Esophagus (tissue), 2 donors: ENCODE measurements around the gene RABL3. TPM values are rescaled to one million over a fixed set of nuclear protein-coding genes. Genes with fewer than 3 reads are reported as not detected.
"Not testable (repeated sequence)": the region's sequence is repeated elsewhere in the genome, so short reads cannot be mapped to it uniquely, and the experiment has no call there.

Experiments used
- H3K27ac ChIP-seq, 2 donors: one replicate each; pipeline ENCODE4 v1.5.1; 2013; ENCODE audit warnings: low read depth in 2 of 2, mild to moderate bottlenecking in 2 of 2, inconsistent platforms in 1 of 2, low read length in 1 of 2, moderate library complexity in 1 of 2
- H3K27me3 ChIP-seq, 2 donors: one replicate each; pipeline ENCODE4 v1.6.1; 2013; ENCODE audit warnings: low read length in 2 of 2, control low read depth in 1 of 2, mild to moderate bottlenecking in 1 of 2; ENCODE audit not compliant: insufficient read depth in 2 of 2, control insufficient read depth in 1 of 2
- H3K36me3 ChIP-seq, 2 donors: one replicate each; pipeline ENCODE4 v1.6.1; 2013; ENCODE audit warnings: low read length in 1 of 2; ENCODE audit not compliant: control insufficient read depth in 2 of 2, insufficient read depth in 2 of 2
- H3K4me1 ChIP-seq, 2 donors: one replicate each; pipeline ENCODE4 v1.6.1; 2013; ENCODE audit warnings: low read length in 1 of 2; ENCODE audit not compliant: control insufficient read depth in 2 of 2, insufficient read depth in 2 of 2
- H3K4me3 ChIP-seq, 2 donors: one replicate each; pipeline ENCODE4 v1.5.1; 2013; ENCODE audit warnings: low read length in 2 of 2, mild to moderate bottlenecking in 2 of 2, low read depth in 1 of 2, moderate library complexity in 1 of 2
- H3K9me3 ChIP-seq, 2 donors: one replicate each; pipeline ENCODE4 v1.6.1; 2013; ENCODE audit warnings: mild to moderate bottlenecking in 2 of 2, low read depth in 1 of 2, low read length in 1 of 2, moderate library complexity in 1 of 2; ENCODE audit not compliant: control insufficient read depth in 2 of 2, insufficient read depth in 1 of 2
- WGBS, 2 donors: extraction: QIAGEN DNeasy Blood & Tissue Kit; methylation state at CpG; one replicate each; pipeline ENCODE4 v1.1.7; 2013; 5-methylcytosine and 5-hydroxymethylcytosine counted together
- polyA plus RNA-seq, 2 donors: library from polyadenylated mRNA; stranded (reverse); fragments of 200-250 nt; gene quantifications; one replicate each; pipeline ENCODE4 v1.2.3, GENCODE V29; 2013
- donor health status: healthy with polysubstance abuse.
- donor health status: Bipolar disorder and iron deficiency.

RABL3 gene
- polyA plus RNA-seq, 2 donors, result 2.8 to 8.2 TPM

DNA sequence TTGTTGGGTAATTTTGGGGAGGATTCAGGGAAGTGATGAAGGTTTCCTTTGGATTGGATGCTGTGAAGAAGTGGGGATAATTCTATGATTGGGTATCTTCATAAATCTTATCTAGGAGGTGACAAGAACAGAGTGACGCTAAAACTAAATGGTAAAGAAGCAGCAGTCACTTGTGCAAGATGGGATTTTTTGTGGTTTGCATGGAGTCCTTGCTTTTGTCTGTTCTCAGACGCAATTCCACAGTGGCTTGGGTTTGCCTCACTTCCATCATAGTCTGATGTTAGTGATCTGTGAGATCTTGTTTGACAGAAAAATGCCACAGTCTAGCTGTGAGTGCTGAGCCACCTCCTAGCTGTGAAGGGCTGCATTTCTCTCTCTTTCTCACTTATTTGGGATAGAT is 27.1 kb upstream of the RABL3 start:
- H3K36me3 ChIP-seq, result peaks cover 0 to 3% of the 10 kb centered on the region in 2 donors
- 94 to 96% methylated on average over 2 of the region's 2 CpGs for WGBS, 2 donors
- no peaks in the 10 kb centered on the region for H3K9me3 ChIP-seq
- H3K4me3 ChIP-seq, result no peak overlapping the region
- H3K4me1 ChIP-seq, result no peaks in the 10 kb centered on the region
- H3K27ac ChIP-seq, result no peak overlapping the region
- no peaks in the 10 kb centered on the region for H3K27me3 ChIP-seq

DNA sequence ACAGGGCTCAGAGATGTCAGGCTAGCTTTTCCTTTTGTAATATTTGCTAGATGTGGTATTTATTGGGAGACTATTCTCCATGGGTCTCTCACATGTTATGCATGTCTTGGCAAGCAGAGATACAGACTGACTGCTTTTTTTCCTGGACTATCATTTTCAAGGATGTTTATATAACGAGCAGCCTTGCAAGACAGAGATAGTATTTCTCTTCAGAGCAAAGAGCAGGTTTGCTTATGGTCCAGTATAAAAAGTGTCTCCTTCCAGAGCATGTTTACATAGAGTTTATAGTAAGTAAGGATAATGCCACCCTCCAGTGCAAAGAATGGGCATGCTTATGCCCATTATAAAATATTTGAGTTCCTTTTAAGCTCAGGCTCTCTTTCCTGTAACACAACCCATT is 24.8 kb upstream of the RABL3 start:
- Histone ChIP-seq H3K27me3 (no peaks in the 10 kb centered on the region), H3K4me1 (no peaks in the 10 kb centered on the region), H3K27ac (no peak overlapping the region), H3K4me3 (no peak overlapping the region), H3K36me3 (peaks cover 0 to 3% of the 10 kb centered on the region in 2 donors), H3K9me3 (no peaks in the 10 kb centered on the region)
- 33 to 60% methylated on average over 1 of the region's 1 CpG for WGBS, 2 donors

DNA sequence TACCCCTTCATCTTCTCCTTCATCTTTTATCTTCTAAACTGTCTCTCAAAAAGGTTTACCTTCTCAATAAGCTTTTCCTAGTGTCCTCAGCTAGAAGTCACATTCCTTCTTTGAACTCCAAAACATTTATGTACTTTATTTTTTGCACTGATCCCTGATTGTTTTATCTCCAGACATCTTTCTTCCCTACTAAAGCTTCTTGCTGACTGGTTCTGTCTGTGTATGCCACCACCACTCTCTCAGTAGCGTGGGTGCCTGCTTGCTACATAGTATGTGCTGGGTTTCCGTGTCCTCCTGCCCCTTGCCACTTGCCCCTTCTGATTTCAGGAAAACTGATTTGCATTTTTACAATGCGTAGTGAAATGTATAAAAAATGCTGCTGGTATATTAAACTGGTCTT is 24.3 kb upstream of the RABL3 start:
- H3K4me1 ChIP-seq, result no peaks in the 10 kb centered on the region
- H3K27ac ChIP-seq, result no peak overlapping the region
- H3K4me3 ChIP-seq, result no peak overlapping the region
- H3K9me3 ChIP-seq, result no peaks in the 10 kb centered on the region
- no peaks in the 10 kb centered on the region for H3K27me3 ChIP-seq
- H3K36me3 ChIP-seq, result peaks cover 0 to 3% of the 10 kb centered on the region in 2 donors
- WGBS, 2 donors, result 90 to 91% methylated on average over 3 of the region's 3 CpGs

DNA sequence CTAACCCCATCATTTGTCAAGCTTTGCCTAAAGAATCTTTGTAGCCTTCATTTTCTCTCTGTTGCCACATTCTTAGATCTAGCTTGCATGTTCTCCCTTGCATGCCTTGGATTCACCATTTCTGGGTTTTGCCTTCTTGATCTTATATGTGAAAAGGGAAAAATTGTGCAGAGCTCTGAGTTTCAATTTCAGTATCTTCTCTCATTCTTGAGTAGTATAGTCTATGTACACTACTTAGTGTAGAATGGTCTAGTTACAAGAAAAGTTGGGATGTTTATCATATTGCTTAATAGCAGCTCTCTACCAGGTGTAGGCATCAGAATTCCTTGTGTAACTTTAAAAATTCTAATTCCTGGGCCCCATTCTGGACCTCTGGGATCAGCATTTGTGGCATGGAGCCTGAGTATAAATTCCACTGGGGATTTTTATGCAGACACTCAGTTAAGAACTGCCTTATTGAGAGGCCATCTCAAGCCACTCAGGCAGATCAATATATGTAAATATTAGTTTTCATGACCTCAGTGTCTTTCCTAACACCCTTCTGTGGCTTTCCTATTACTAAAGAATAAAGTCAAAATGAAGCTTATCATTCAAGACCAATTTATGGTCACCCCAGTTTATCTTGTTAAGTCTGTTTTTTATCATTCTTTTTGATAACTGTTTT is 23.6 kb upstream of the RABL3 start:
- Histone ChIP-seq H3K4me1 (no peaks in the 10 kb centered on the region), H3K4me3 (no peak overlapping the region), H3K36me3 (peaks cover 0 to 3% of the 10 kb centered on the region in 2 donors), H3K27ac (no peak overlapping the region), H3K27me3 (no peaks in the 10 kb centered on the region), H3K9me3 (no peaks in the 10 kb centered on the region)

DNA sequence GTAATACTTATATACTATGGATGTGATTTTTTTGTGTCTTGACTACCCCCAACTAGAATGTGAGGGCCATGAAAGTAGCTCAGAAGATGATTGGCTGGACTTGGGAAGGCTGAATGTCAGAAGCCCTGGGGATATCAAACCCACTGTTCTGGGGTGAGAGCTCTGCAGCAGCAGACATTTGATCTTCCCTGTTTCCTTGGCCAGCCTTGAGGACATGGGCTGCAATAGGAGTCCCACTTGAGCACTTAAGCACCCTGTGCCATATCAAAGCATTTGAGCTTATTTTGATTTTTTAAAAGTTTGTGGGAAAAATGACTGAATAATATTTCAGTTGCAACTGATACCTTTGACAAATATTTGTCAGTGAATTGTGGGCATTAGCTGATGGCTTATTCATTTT is 21.9 kb upstream of the RABL3 start:
- H3K27me3 ChIP-seq, result no peaks in the 10 kb centered on the region
- no peaks in the 10 kb centered on the region for H3K4me1 ChIP-seq

DNA sequence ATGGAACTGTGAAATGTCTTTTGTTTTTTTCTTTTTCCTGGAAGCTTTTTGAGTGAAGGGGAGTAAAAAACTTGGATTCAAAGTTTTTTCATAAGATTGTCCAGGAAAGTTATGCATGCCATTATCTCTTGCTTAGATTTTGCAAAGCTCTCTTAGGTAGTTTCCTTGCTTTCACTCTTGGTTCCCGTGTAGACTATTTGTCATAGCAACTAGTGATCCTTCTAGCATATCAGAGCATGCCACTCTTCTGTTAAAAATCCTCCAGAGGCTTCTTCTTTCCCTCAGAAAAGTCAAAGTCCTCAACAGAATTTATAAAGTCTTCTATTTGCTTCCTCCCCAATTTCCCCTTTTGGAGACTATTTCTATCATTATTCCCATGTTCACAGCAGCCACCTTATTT is 21.3 kb upstream of the RABL3 start:
- Histone ChIP-seq H3K9me3 (no peaks in the 10 kb centered on the region), H3K4me1 (no peaks in the 10 kb centered on the region), H3K27me3 (no peaks in the 10 kb centered on the region), H3K36me3 (no peaks in the 10 kb centered on the region), H3K4me3 (no peak overlapping the region), H3K27ac (no peak overlapping the region)
- 44 to 63% methylated on average over 1 of the region's 1 CpG for WGBS, 2 donors

More for the DNA sequence above, 21.9 kb upstream of the RABL3 start:
- no peaks in the 10 kb centered on the region for H3K36me3 ChIP-seq
- no peak overlapping the region for H3K4me3 ChIP-seq
- no peak overlapping the region for H3K27ac ChIP-seq
- H3K9me3 ChIP-seq, result no peaks in the 10 kb centered on the region

DNA sequence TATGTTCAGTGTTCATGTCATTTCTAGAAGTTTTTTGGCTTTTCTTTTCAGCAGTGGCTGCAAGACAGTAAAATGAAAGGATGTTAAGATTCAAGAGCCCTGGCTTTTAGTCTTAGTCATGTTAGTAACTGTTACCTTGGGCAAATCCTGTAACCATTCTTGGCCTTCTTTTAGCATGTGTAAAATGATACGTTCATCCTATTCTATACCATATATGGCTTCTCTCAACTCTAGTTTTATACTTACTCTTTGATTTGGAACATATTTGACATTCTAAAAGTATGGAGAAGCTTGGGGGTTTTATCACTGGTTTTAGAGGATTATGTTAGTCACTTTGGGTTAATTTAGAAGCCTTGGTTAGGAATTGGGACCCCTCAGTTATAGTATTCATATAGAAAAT is 20.3 kb upstream of the RABL3 start:
- WGBS, 2 donors, result 66 to 88% methylated on average over 1 of the region's 1 CpG

DNA sequence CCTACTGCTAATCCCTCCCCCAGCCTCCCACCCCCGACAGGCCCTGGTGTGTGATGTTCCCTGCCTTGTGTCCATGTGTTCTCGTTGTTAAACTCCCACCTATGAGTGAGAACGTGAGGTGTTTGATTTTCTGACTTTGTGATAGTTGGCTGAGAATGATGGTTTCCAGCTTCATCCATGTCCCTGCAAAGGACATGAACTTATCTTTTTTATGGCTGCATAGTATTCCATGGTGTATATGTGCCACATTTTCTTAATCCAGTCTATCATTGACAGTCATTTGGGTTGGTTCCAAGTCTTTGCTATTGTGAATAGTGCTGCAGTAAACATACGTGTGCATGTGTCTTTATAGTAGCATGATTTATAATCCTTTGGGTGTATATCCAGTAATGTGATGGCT is 16.2 kb upstream of the RABL3 start:
- not testable (repeated sequence) for H3K36me3 ChIP-seq, H3K27ac ChIP-seq, H3K27me3 ChIP-seq, H3K9me3 ChIP-seq, H3K4me1 ChIP-seq, H3K4me3 ChIP-seq
- WGBS, 2 donors, result 85 to 91% methylated on average over 4 of the region's 4 CpGs

More for the DNA sequence above, 20.3 kb upstream of the RABL3 start:
- H3K4me3 ChIP-seq, result no peak overlapping the region
- H3K9me3 ChIP-seq, result no peaks in the 10 kb centered on the region
- no peaks in the 10 kb centered on the region for H3K27me3 ChIP-seq
- H3K36me3 ChIP-seq, result no peaks in the 10 kb centered on the region
- H3K4me1 ChIP-seq, result no peaks in the 10 kb centered on the region
- H3K27ac ChIP-seq, result no peak overlapping the region

DNA sequence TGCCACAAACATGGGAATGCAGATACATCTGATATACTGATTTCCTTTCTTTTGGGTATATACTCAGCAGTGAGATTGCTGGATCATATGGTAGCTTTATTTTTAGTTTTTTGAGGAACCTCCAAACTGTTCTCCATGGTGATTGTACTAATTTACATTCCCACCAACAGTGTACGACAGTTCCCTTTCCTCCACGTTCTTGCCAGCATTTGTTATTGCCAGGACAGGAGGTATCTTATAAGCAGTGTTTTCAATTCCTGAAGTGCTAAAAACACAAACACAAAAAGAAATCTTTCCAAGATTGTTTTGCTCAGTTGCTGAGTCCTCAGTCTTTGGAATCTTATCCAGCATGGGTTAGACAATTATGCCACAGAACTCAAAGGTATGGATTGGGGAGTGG is 13.7 kb upstream of the RABL3 start:
- Histone ChIP-seq H3K36me3 (no peaks in the 10 kb centered on the region), H3K4me3 (no peak overlapping the region), H3K4me1 (no peaks in the 10 kb centered on the region), H3K27me3 (no peaks in the 10 kb centered on the region), H3K9me3 (no peaks in the 10 kb centered on the region), H3K27ac (no peak overlapping the region)
- WGBS, 2 donors, result 86 to 95% methylated on average over 2 of the region's 2 CpGs

DNA sequence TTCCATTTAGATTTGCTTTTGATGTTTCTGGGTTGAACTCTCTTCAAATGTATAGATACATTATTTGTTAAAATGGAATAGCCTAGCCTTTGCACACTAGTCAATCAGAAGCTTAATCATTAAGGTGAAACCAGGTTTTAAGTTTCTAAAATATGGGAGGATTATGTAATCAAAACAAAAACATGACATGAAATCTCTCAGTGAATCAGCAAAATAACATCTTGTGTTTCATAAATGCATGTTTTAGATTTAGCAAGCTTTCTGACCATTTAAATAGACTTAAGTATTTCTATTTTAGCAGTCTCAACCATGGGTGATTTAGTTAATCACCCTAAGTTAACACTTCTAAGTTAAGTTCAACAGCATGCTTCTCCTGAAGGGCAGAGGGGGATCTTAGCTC is 11.5 kb upstream of the RABL3 start:
- H3K36me3 ChIP-seq, result no peaks in the 10 kb centered on the region
- H3K9me3 ChIP-seq, result no peaks in the 10 kb centered on the region
- no peaks in the 10 kb centered on the region for H3K4me1 ChIP-seq
- H3K27me3 ChIP-seq, result no peaks in the 10 kb centered on the region
- no peak overlapping the region for H3K4me3 ChIP-seq
- H3K27ac ChIP-seq, result no peak overlapping the region
